Fibroblast of lung (primary cell): ENCODE data around the gene STON2. TPM values are rescaled to one million over a fixed set of nuclear protein-coding genes. Genes with fewer than 3 reads are reported as not detected.

Experiments used
- DNase-seq, 2 donors: peaks; one replicate each; pipeline versions ENCODE4 v3.0.0 to v3.0.0-alpha.2; 2010; ENCODE audit warnings: low read depth in 2 of 2
- H2AFZ ChIP-seq: 2 replicates; pipeline ENCODE4 v1.5.1; 2012; ENCODE audit warnings: low read length, control low read depth, inconsistent platforms
- H3K27ac ChIP-seq: 2 replicates; pipeline ENCODE4 v1.5.1; 2011; ENCODE audit warnings: low read length, control low read depth; ENCODE audit not compliant: insufficient read depth
- H3K27me3 ChIP-seq: 2 replicates; pipeline ENCODE4 v1.5.1; 2011; ENCODE audit warnings: mild to moderate bottlenecking, low read length; ENCODE audit not compliant: control insufficient read depth, insufficient read depth
- H3K36me3 ChIP-seq: 2 replicates; pipeline ENCODE4 v1.5.1; 2011; ENCODE audit warnings: low read length; ENCODE audit not compliant: control insufficient read depth, insufficient read depth
- H3K4me1 ChIP-seq: 2 replicates; pipeline ENCODE4 v1.5.1; 2011; ENCODE audit warnings: low read length; ENCODE audit not compliant: control insufficient read depth, insufficient read depth; ENCODE audit errors: extremely low read depth
- H3K4me2 ChIP-seq: 2 replicates; pipeline ENCODE4 v1.5.1; 2011; ENCODE audit warnings: low read length, control low read depth; ENCODE audit not compliant: insufficient read depth; ENCODE audit errors: extremely low read depth
- H3K4me3 ChIP-seq, 4 experiments: fragments of 200-600 bp in 1 of 4; sonication (generic) in 1 of 4; replicated peaks in 1 of 4; 2 replicates each; pipeline ENCODE4 v1.5.1; 2011 to 2016; ENCODE audit warnings: low read length in 4 of 4, low read depth in 3 of 4, mild to moderate bottlenecking in 3 of 4, control low read depth in 2 of 4, inconsistent platforms in 1 of 4, mixed read lengths in 1 of 4; ENCODE audit not compliant: insufficient read depth in 1 of 4; ENCODE audit errors: control extremely low read depth in 1 of 4
- H3K79me2 ChIP-seq: 2 replicates; pipeline ENCODE4 v1.5.1; 2012; ENCODE audit warnings: mild to moderate bottlenecking, low read length, inconsistent platforms; ENCODE audit not compliant: control insufficient read depth, insufficient read depth
- H3K9ac ChIP-seq: 2 replicates; pipeline ENCODE4 v1.5.1; 2011; ENCODE audit warnings: mild to moderate bottlenecking, low read length, control low read depth; ENCODE audit not compliant: insufficient read depth
- H3K9me3 ChIP-seq: 2 replicates; pipeline ENCODE4 v1.5.1; 2012; ENCODE audit warnings: low read depth, low read length; ENCODE audit not compliant: control insufficient read depth, insufficient read depth
- H4K20me1 ChIP-seq: 2 replicates; pipeline ENCODE4 v1.5.1; 2011; ENCODE audit warnings: low read length; ENCODE audit not compliant: control insufficient read depth, insufficient read depth; ENCODE audit errors: extremely low read depth
- EZH2 ChIP-seq: IDR thresholded peaks from 2 replicates; pipeline ENCODE4 v1.5.1; 2012; ENCODE audit warnings: low read length, control low read depth, mild to moderate bottlenecking; ENCODE audit errors: missing control alignments
- polyA plus RNA-seq, 2 donors: library from polyadenylated mRNA; depleted of rRNA in 1 of 2; stranded (reverse) in 1 of 2; unstranded in 1 of 2; fragments of >200 nt; gene quantifications; 2 replicates each; pipeline ENCODE4 v1.2.1, GENCODE V29; 2011 to 2012; ENCODE audit warnings: missing spikeins in 1 of 2
- total RNA-seq: library from RNA; depleted of rRNA; stranded (reverse); fragments of >200 nt; gene quantifications from 2 replicates; pipeline ENCODE4 v1.2.1, GENCODE V29; 2014
- TF ChIP-seq, protein P1 (sequence below), 2 donors: IDR thresholded peaks in 1 of 2; conservative IDR thresholded peaks in 1 of 2; 1 replicate in 1 of 2; 2 replicates in 1 of 2; pipeline ENCODE4 v1.5.1; 2011 to 2012; ENCODE audit warnings: low read length in 2 of 2, control low read depth in 1 of 2, inconsistent platforms in 1 of 2, low read depth in 1 of 2, mild to moderate bottlenecking in 1 of 2

STON2 gene
- total and polyA plus RNA-seq, 2 donors (not counting 1 experiment from before 2014, with no cell fraction given), result 1.5 to 52.5 TPM

DNA sequence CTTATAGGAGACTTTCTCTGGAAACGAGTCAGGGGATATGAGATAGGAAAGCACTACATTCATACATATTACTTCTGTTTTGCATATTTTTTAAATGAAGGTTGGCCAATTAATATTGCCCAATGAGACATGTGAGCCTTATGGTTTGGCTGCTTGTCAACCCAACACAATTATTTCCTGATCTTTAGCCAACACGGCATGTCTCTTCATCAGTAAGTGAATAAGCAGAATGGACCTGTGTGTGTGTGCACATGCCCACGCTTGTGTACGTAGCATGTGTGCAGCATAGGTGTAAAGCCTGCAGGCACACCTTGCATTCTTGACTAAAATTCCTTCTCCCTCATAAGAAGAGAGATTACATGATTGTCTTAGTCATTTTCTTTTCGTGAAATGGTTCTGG lies 88.3 kb downstream of the STON2 start:
- H3K79me2 ChIP-seq, result no peaks in the 10 kb centered on the region
- DNase-seq, result peak in 1 of 2 donors; percentile 25

DNA sequence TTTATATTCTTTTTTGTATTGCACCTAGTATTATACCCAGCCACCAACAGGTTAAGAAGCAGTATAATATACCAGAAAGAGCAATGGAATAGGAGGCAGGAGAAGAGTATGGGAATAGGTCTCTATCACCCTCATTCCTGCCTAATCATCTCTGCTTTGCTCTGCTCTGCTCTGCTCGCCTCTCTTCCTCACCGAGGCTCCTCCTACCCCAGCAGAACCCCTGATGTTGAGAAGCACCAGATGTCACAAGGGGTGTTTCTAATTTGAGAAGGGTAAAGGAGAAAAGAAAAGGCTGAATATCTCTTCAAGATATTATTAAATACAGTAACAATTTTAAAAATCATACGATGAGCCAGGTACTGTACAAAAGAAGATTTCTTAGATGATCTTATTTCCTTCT lies 89.0 kb downstream of the STON2 start:
- H3K4me2 ChIP-seq, result no peak overlapping the region
- no peaks in the 10 kb centered on the region for H4K20me1 ChIP-seq
- no peak for DNase-seq
- H2AFZ ChIP-seq, result no peak overlapping the region
- TF ChIP-seq, protein P1, sequence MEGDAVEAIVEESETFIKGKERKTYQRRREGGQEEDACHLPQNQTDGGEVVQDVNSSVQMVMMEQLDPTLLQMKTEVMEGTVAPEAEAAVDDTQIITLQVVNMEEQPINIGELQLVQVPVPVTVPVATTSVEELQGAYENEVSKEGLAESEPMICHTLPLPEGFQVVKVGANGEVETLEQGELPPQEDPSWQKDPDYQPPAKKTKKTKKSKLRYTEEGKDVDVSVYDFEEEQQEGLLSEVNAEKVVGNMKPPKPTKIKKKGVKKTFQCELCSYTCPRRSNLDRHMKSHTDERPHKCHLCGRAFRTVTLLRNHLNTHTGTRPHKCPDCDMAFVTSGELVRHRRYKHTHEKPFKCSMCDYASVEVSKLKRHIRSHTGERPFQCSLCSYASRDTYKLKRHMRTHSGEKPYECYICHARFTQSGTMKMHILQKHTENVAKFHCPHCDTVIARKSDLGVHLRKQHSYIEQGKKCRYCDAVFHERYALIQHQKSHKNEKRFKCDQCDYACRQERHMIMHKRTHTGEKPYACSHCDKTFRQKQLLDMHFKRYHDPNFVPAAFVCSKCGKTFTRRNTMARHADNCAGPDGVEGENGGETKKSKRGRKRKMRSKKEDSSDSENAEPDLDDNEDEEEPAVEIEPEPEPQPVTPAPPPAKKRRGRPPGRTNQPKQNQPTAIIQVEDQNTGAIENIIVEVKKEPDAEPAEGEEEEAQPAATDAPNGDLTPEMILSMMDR (conservative IDR thresholded peaks at IDR 0.05 in 1 of 2, IDR thresholded peaks at IDR 0.05 in 1 of 2; ENCODE audit: low read depth in 1 of 2, low read length in 2 of 2), result no peak
- no peaks in the 10 kb centered on the region for H3K79me2 ChIP-seq
- no peaks in the 10 kb centered on the region for H3K9me3 ChIP-seq
- H3K4me3 ChIP-seq, result no peak overlapping the region
- no peak overlapping the region for H3K27ac ChIP-seq
- H3K27me3 ChIP-seq, result no peaks in the 10 kb centered on the region
- no peak overlapping the region for H3K9ac ChIP-seq
- H3K4me1 ChIP-seq, result no peaks in the 10 kb centered on the region
- no peaks in the 10 kb centered on the region for H3K36me3 ChIP-seq

More for the DNA sequence above, 88.3 kb downstream of the STON2 start:
- no peaks in the 10 kb centered on the region for H3K9me3 ChIP-seq
- H3K27ac ChIP-seq, result no peak overlapping the region
- H3K4me2 ChIP-seq, result no peak overlapping the region
- no peaks in the 10 kb centered on the region for H3K27me3 ChIP-seq
- H3K4me3 ChIP-seq, result no peak overlapping the region
- no peaks in the 10 kb centered on the region for H4K20me1 ChIP-seq
- no peak overlapping the region for H2AFZ ChIP-seq
- H3K9ac ChIP-seq, result no peak overlapping the region
- TF ChIP-seq, protein P1 (conservative IDR thresholded peaks at IDR 0.05 in 1 of 2, IDR thresholded peaks at IDR 0.05 in 1 of 2; ENCODE audit: low read depth in 1 of 2, low read length in 2 of 2), result no peak
- no peak for TF ChIP-seq EZH2
- no peaks in the 10 kb centered on the region for H3K36me3 ChIP-seq
- no peaks in the 10 kb centered on the region for H3K4me1 ChIP-seq

DNA sequence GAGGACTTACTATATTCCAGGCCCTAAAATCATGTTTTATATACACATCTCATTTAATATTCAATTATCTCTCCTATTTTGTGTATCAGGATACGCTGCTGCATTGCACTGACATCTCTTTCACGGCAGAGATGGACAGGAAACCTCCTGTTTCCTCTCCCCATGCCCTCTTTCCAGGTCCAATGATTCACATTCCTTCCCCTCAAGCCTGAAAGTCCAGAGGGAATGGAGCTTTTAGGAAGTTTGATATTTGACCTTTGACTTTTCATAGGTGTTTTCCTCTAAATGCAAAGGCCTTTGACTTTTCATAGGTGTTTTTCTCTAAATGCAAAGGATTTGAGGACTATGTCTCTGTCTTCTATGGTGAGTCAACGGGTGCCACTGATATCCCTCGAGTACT lies 89.5 kb downstream of the STON2 start:
- TF ChIP-seq, protein P1 (conservative IDR thresholded peaks at IDR 0.05 in 1 of 2, IDR thresholded peaks at IDR 0.05 in 1 of 2; ENCODE audit: low read depth in 1 of 2, low read length in 2 of 2), result no peak
- no peak for TF ChIP-seq EZH2
- no peak for DNase-seq
- H3K36me3 ChIP-seq, result no peaks in the 10 kb centered on the region
- H3K4me3 ChIP-seq, result no peak overlapping the region
- no peaks in the 10 kb centered on the region for H4K20me1 ChIP-seq
- H3K9me3 ChIP-seq, result no peaks in the 10 kb centered on the region
- H3K27ac ChIP-seq, result no peak overlapping the region
- H2AFZ ChIP-seq, result no peak overlapping the region
- no peaks in the 10 kb centered on the region for H3K27me3 ChIP-seq
- no peaks in the 10 kb centered on the region for H3K79me2 ChIP-seq
- no peak overlapping the region for H3K4me2 ChIP-seq
- H3K9ac ChIP-seq, result no peak overlapping the region
- no peaks in the 10 kb centered on the region for H3K4me1 ChIP-seq
